HL-60 (cell line): ENCODE results near the gene FOXP1.
A peak's percentile ranks its signal among the peaks of the same experiment; 100 is the strongest.

Source experiments
- DNase-seq, 2 experiments: peaks; one replicate each; pipeline ENCODE4 v3.0.0-alpha.2; 2010 to 2020; ENCODE audit warnings: low read depth in 1 of 2, low spot score in 1 of 2
- H3K27ac ChIP-seq: fragments of 250-450 bp; sonication (Bioruptor Pico); replicated peaks from 2 replicates; pipeline ENCODE4 v1.5.1; 2020; ENCODE audit warnings: mild to moderate bottlenecking, moderate library complexity
- H3K27me3 ChIP-seq: fragments of 250-450 bp; sonication (Bioruptor Pico); 2 replicates; pipeline ENCODE4 v1.5.1; 2021; ENCODE audit warnings: mild to moderate bottlenecking, moderate library complexity; ENCODE audit not compliant: insufficient read depth, poor library complexity, severe bottlenecking
- H3K4me3 ChIP-seq: replicated peaks from 2 replicates; pipeline ENCODE4 v1.5.1; 2011; ENCODE audit warnings: mild to moderate bottlenecking, control low read depth, low read length; ENCODE audit not compliant: insufficient read depth
- GABPA ChIP-seq: IDR thresholded peaks from 2 replicates; pipeline ENCODE4 v1.6.1; 2012; ENCODE audit warnings: low read depth
- POLR2AphosphoS5 ChIP-seq: IDR thresholded peaks from 2 replicates; pipeline ENCODE4 v1.6.1; 2012; ENCODE audit warnings: low read depth
- SPI1 ChIP-seq: IDR thresholded peaks from 2 replicates; pipeline ENCODE4 v1.6.1; 2012; ENCODE audit warnings: low read depth, mild to moderate bottlenecking, borderline replicate concordance
- TF ChIP-seq, protein P1 (sequence below): IDR thresholded peaks from one replicate; pipeline ENCODE4 v1.5.1; 2011; ENCODE audit warnings: low read length, control low read depth, inconsistent platforms; ENCODE audit not compliant: insufficient read depth
- TF ChIP-seq, protein P2 (sequence below): IDR thresholded peaks from 2 replicates; pipeline ENCODE4 v1.6.1; 2012; ENCODE audit warnings: low read depth; ENCODE audit not compliant: insufficient replicate concordance

Gene FOXP1

DNA sequence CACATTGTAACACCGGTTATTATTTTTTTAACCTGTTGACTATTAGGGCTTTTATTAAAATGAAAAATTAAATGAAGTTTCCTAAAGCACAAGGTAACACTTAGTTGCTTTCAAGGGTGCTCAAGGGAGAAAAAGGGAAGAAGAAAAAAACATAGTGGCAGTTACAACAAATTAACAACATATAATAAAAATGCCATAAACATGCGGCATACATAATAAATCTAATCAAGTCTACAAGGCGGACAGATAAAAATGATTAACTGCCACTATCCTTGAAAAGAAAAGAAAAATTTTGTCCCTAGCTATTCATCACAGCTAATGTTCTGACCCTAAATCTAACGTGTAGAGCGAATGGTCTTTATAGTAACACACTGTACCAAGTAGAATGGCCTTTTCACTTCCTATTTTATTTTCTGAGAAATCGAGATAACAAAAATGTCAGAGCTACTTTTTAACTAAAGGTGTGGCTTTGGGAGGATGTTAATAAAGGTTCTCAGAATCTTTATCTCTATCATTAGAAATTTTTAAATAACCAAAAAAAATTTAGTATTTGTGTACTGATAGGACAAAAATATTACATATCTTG, 194.9 kb downstream of the FOXP1 start:
- Histone ChIP-seq H3K4me3 (no peak overlapping the region), H3K27ac (peak overlapping the region; percentile 40; the same call in 1 of the 2 replicates), H3K27me3 (no peaks in the 10 kb centered on the region)
- TF ChIP-seq, protein P1, sequence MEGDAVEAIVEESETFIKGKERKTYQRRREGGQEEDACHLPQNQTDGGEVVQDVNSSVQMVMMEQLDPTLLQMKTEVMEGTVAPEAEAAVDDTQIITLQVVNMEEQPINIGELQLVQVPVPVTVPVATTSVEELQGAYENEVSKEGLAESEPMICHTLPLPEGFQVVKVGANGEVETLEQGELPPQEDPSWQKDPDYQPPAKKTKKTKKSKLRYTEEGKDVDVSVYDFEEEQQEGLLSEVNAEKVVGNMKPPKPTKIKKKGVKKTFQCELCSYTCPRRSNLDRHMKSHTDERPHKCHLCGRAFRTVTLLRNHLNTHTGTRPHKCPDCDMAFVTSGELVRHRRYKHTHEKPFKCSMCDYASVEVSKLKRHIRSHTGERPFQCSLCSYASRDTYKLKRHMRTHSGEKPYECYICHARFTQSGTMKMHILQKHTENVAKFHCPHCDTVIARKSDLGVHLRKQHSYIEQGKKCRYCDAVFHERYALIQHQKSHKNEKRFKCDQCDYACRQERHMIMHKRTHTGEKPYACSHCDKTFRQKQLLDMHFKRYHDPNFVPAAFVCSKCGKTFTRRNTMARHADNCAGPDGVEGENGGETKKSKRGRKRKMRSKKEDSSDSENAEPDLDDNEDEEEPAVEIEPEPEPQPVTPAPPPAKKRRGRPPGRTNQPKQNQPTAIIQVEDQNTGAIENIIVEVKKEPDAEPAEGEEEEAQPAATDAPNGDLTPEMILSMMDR = no peak
- TF ChIP-seq SPI1 = peak; percentile 28; the same call in 1 of the 2 replicates
- no peak for TF ChIP-seq GABPA
- DNase-seq = no peak

DNA sequence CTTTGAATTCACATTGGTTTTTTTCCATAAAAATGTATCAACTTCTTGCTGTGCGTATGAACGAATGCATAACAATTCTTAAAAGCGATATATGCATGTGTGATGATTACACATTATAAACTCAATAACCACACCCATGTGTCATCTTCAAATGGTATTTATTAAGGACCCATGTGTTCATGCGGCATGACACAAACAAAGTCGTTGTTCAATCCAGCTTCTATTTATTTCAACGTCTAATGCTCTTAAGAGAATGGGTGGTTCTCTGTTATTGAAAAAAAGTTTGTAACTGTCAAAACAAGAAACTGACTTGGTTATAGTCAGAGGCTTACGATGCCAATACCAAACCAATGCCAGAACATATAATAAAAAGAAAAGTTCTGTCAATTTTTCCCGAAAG, 195.9 kb downstream of the FOXP1 start:
- Histone ChIP-seq H3K27ac (no peak overlapping the region), H3K4me3 (no peak overlapping the region), H3K27me3 (no peaks in the 10 kb centered on the region)
- TF ChIP-seq, protein P1 = no peak
- TF ChIP-seq GABPA (no peak), SPI1 (no peak), POLR2AphosphoS5 (no peak)
- TF ChIP-seq, protein P2, sequence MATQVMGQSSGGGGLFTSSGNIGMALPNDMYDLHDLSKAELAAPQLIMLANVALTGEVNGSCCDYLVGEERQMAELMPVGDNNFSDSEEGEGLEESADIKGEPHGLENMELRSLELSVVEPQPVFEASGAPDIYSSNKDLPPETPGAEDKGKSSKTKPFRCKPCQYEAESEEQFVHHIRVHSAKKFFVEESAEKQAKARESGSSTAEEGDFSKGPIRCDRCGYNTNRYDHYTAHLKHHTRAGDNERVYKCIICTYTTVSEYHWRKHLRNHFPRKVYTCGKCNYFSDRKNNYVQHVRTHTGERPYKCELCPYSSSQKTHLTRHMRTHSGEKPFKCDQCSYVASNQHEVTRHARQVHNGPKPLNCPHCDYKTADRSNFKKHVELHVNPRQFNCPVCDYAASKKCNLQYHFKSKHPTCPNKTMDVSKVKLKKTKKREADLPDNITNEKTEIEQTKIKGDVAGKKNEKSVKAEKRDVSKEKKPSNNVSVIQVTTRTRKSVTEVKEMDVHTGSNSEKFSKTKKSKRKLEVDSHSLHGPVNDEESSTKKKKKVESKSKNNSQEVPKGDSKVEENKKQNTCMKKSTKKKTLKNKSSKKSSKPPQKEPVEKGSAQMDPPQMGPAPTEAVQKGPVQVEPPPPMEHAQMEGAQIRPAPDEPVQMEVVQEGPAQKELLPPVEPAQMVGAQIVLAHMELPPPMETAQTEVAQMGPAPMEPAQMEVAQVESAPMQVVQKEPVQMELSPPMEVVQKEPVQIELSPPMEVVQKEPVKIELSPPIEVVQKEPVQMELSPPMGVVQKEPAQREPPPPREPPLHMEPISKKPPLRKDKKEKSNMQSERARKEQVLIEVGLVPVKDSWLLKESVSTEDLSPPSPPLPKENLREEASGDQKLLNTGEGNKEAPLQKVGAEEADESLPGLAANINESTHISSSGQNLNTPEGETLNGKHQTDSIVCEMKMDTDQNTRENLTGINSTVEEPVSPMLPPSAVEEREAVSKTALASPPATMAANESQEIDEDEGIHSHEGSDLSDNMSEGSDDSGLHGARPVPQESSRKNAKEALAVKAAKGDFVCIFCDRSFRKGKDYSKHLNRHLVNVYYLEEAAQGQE = no peak
- no peak for DNase-seq

GRCh38 chr3:71384837-71385716, 198.5 kb downstream of the FOXP1 start:
- Histone ChIP-seq H3K4me3 (no peak overlapping the region), H3K27ac (no peak overlapping the region; the same call in 1 of the 2 replicates), H3K27me3 (no peaks in the 10 kb centered on the region)
- TF ChIP-seq SPI1 (no peak), POLR2AphosphoS5 (no peak), GABPA (no peak)
- TF ChIP-seq, protein P1 = no peak
- TF ChIP-seq, protein P2 = no peak
- DNase-seq = no peak
